CD4-positive, alpha-beta memory T cell (primary cell): ENCODE measurements around the gene KLHDC9. TPM values are rescaled to one million over a fixed set of nuclear protein-coding genes. Genes with fewer than 3 reads are reported as not detected.

Source experiments
- CTCF ChIA-PET: fragments of 350-600 bp; sonication (Branson Sonifier 250); formaldehyde crosslinking; loops from one replicate; lab custom pipeline; 2021; ENCODE audit warnings: inconsistent platforms; ENCODE audit not compliant: partially characterized antibody; lab: Charles Lee
- POLR2A ChIA-PET: fragments of 350-600 bp; sonication (Branson Sonifier 250); formaldehyde crosslinking; loops from one replicate; lab custom pipeline; 2021; ENCODE audit not compliant: partially characterized antibody; lab: Charles Lee
- DNase-seq, 5 donors: peaks; one replicate each; pipeline versions ENCODE4 v3.0.0 to v3.0.0-alpha.2; 2020 to 2022; ENCODE audit warnings: mixed read lengths in 1 of 5
- H3K27ac ChIP-seq: one replicate; pipeline ENCODE4 v1.7.0; 2013; ENCODE audit warnings: low read depth, low read length
- H3K27me3 ChIP-seq: 2 replicates; pipeline ENCODE4 v1.7.0; 2013; ENCODE audit warnings: mild to moderate bottlenecking, low read length, moderate library complexity; ENCODE audit not compliant: insufficient read depth
- H3K36me3 ChIP-seq: 2 replicates; pipeline ENCODE4 v1.7.0; 2013; ENCODE audit warnings: mild to moderate bottlenecking, low read length, moderate library complexity; ENCODE audit not compliant: insufficient read depth
- H3K4me1 ChIP-seq: 2 replicates; pipeline ENCODE4 v1.7.0; 2013; ENCODE audit warnings: mild to moderate bottlenecking, low read length, moderate library complexity; ENCODE audit not compliant: insufficient read depth
- H3K4me3 ChIP-seq, 2 donors: one replicate each; pipeline ENCODE4 v1.7.0; 2013; ENCODE audit warnings: low read length in 2 of 2, mild to moderate bottlenecking in 1 of 2
- H3K9me3 ChIP-seq, 2 donors: one replicate each; pipeline ENCODE4 v1.7.0; 2013; ENCODE audit warnings: low read length in 2 of 2, control low read depth in 1 of 2; ENCODE audit not compliant: control insufficient read depth in 1 of 2
- H3K27ac Mint-ChIP-seq, 7 donors: one replicate each; pipeline ENCODE4 v1.8.0; 2020 to 2021; ENCODE audit warnings: mixed read lengths in 7 of 7, mild to moderate bottlenecking in 6 of 7, inconsistent platforms in 3 of 7, moderate library complexity in 3 of 7
- H3K27me3 Mint-ChIP-seq, 2 donors: one replicate each; pipeline ENCODE4 v1.8.0; 2020 to 2021; ENCODE audit warnings: mixed read lengths in 2 of 2
- H3K36me3 Mint-ChIP-seq, 2 donors: one replicate each; pipeline ENCODE4 v1.8.0; 2020 to 2021; ENCODE audit warnings: mixed read lengths in 2 of 2, inconsistent platforms in 1 of 2, mild to moderate bottlenecking in 1 of 2
- H3K4me1 Mint-ChIP-seq, 4 donors: one replicate each; pipeline ENCODE4 v1.8.0; 2020 to 2021; ENCODE audit warnings: mixed read lengths in 4 of 4, mild to moderate bottlenecking in 1 of 4
- H3K4me3 Mint-ChIP-seq, 8 donors: one replicate each; pipeline ENCODE4 v1.8.0; 2020 to 2021; ENCODE audit warnings: mixed read lengths in 8 of 8, mild to moderate bottlenecking in 7 of 8, moderate library complexity in 6 of 8, inconsistent platforms in 3 of 8
- H3K9me3 Mint-ChIP-seq, 8 donors: one replicate each; pipeline ENCODE4 v1.8.0; 2020 to 2021; ENCODE audit warnings: mixed read lengths in 8 of 8, mild to moderate bottlenecking in 5 of 8, inconsistent platforms in 3 of 8, moderate library complexity in 1 of 8
- intact Hi-C: fragments of 100-400 bp; cut with micrococcal nuclease; formaldehyde crosslinking; loops from one replicate; pipeline ENCODE4 v1.15.1; 2023
- polyA plus RNA-seq, 2 donors: library from polyadenylated mRNA; unstranded; fragments of 300-500 nt; fragmentation: Illumina TruSeq; gene quantifications; one replicate each; pipeline ENCODE4 v1.2.3, GENCODE V29; 2021
- total RNA-seq, 2 experiments: library from RNA; stranded (reverse); gene quantifications; one replicate each; pipeline ENCODE4 v1.2.3, GENCODE V29; 2021

KLHDC9 gene
- total and polyA plus RNA-seq, 4 experiments from 2014 or later, result 0.52 to 2.4 (median 0.60) TPM

- Histone ChIP-seq H3K4me1 (no peaks in the 10 kb centered on the region), H3K27ac (no peak overlapping the region), H3K4me3 (no peak overlapping the region), H3K9me3 (no peaks in the 10 kb centered on the region), H3K27me3 (no peaks in the 10 kb centered on the region), H3K36me3 (no peaks in the 10 kb centered on the region)
- Mint-ChIP-seq H3K4me3 (no peak overlapping the region), H3K36me3 (no peaks in the 10 kb centered on the region), H3K27me3 (no peaks in the 10 kb centered on the region), H3K4me1 (no peaks in the 10 kb centered on the region), H3K27ac (no peak overlapping the region), H3K9me3 (no peaks in the 10 kb centered on the region)
- no peak for DNase-seq
- ChIA-PET POLR2A (interaction anchor here (1.1 kb wide), 1 partner anchor 14 kb away, joined by 3 read pairs; no protein-coding TSS in a partner anchor), CTCF (interaction anchor here (4.2 kb wide), 1 partner anchor 85 kb away, joined by 14 read pairs; no protein-coding TSS in a partner anchor)
- intact Hi-C loops, result no loop called here
Observed at GRCh38 chr1:161082483-161082882, 15.7 kb upstream of the KLHDC9 start.

GRCh38 chr1:161082996-161083747 lies 15.0 kb upstream of the KLHDC9 start:
- H3K36me3 Mint-ChIP-seq, result no peaks in the 10 kb centered on the region
- ChIA-PET POLR2A (no interaction called here), CTCF (interaction anchor here (2.4 to 4.2 kb wide), 2 partner anchors 12 to 85 kb away, joined by 7 to 14 read pairs; no protein-coding TSS in a partner anchor)
- H3K9me3 Mint-ChIP-seq, result no peaks in the 10 kb centered on the region
- intact Hi-C loops, result no loop called here
- Histone ChIP-seq H3K4me3 (no peak overlapping the region), H3K4me1 (no peaks in the 10 kb centered on the region), H3K27ac (no peak overlapping the region), H3K9me3 (no peaks in the 10 kb centered on the region), H3K27me3 (no peaks in the 10 kb centered on the region), H3K36me3 (no peaks in the 10 kb centered on the region)
- H3K4me1 Mint-ChIP-seq, result no peaks in the 10 kb centered on the region
- H3K4me3 Mint-ChIP-seq, result no peak overlapping the region
- no peak for DNase-seq
- peak overlapping the region in 1 of 7 donors; percentile 19 for H3K27ac Mint-ChIP-seq
- H3K27me3 Mint-ChIP-seq, result no peaks in the 10 kb centered on the region

GRCh38 chr1:161083748-161084596 lies 14.2 kb upstream of the KLHDC9 start:
- no peaks in the 10 kb centered on the region for H3K36me3 Mint-ChIP-seq
- peak overlapping the region in 2 of 7 donors; percentile 19 to 47 for H3K27ac Mint-ChIP-seq
- Histone ChIP-seq H3K36me3 (no peaks in the 10 kb centered on the region), H3K4me1 (no peaks in the 10 kb centered on the region), H3K27ac (no peak overlapping the region), H3K4me3 (no peak overlapping the region), H3K9me3 (no peaks in the 10 kb centered on the region), H3K27me3 (no peaks in the 10 kb centered on the region)
- no peaks in the 10 kb centered on the region for H3K9me3 Mint-ChIP-seq
- POLR2A ChIA-PET, result interaction anchor here (0.8 to 1.0 kb wide), 3 partner anchors 13 to 33 kb away, joined by 3 to 4 read pairs (median 3); no protein-coding TSS in a partner anchor
- no peak for DNase-seq
- no peaks in the 10 kb centered on the region for H3K27me3 Mint-ChIP-seq
- H3K4me1 Mint-ChIP-seq, result no peaks in the 10 kb centered on the region
- intact Hi-C loops, result no loop called here
- no peak overlapping the region for H3K4me3 Mint-ChIP-seq
- CTCF ChIA-PET, result interaction anchor here (2.4 kb wide), 1 partner anchor 13 kb away, joined by 7 read pairs; no protein-coding TSS in a partner anchor

- Histone ChIP-seq H3K4me1 (no peaks in the 10 kb centered on the region), H3K27ac (no peak overlapping the region), H3K27me3 (no peaks in the 10 kb centered on the region), H3K36me3 (no peaks in the 10 kb centered on the region), H3K4me3 (no peak overlapping the region), H3K9me3 (no peaks in the 10 kb centered on the region)
- DNase-seq, result no peak
- Mint-ChIP-seq H3K9me3 (no peaks in the 10 kb centered on the region), H3K27me3 (no peaks in the 10 kb centered on the region), H3K36me3 (no peaks in the 10 kb centered on the region), H3K4me3 (no peak overlapping the region), H3K4me1 (no peaks in the 10 kb centered on the region), H3K27ac (peak overlapping the region in 1 of 7 donors; percentile 47)
- ChIA-PET CTCF (interaction anchor here (2.4 to 5.2 kb wide), 2 partner anchors 14 kb away, joined by 7 to 26 read pairs; partner anchors contain the start of gene KLHDC9), POLR2A (interaction anchor here (0.8 to 1.0 kb wide), 3 partner anchors 13 to 33 kb away, joined by 3 to 4 read pairs (median 3); no protein-coding TSS in a partner anchor)
- intact Hi-C loops, result no loop called here
Observed at GRCh38 chr1:161084597-161084988, 13.6 kb upstream of the KLHDC9 start.

GRCh38 chr1:161085165-161085564 lies 13.0 kb upstream of the KLHDC9 start:
- DNase-seq, result no peak
- Histone ChIP-seq H3K27ac (no peak overlapping the region), H3K9me3 (no peaks in the 10 kb centered on the region), H3K4me1 (no peaks in the 10 kb centered on the region), H3K27me3 (no peaks in the 10 kb centered on the region), H3K4me3 (no peak overlapping the region), H3K36me3 (no peaks in the 10 kb centered on the region)
- intact Hi-C loops, result no loop called here
- H3K4me1 Mint-ChIP-seq, result no peaks in the 10 kb centered on the region
- POLR2A ChIA-PET, result interaction anchor here (0.8 to 1.0 kb wide), 2 partner anchors 14 to 32 kb away, joined by 3 read pairs; no protein-coding TSS in a partner anchor
- H3K4me3 Mint-ChIP-seq, result no peak overlapping the region
- H3K27ac Mint-ChIP-seq, result peak overlapping the region in 2 of 7 donors; percentile 17 to 42
- CTCF ChIA-PET, result interaction anchor here (2.4 to 5.2 kb wide), 2 partner anchors 13 to 14 kb away, joined by 7 to 26 read pairs; partner anchors contain the start of gene KLHDC9
- no peaks in the 10 kb centered on the region for H3K27me3 Mint-ChIP-seq
- H3K9me3 Mint-ChIP-seq, result no peaks in the 10 kb centered on the region
- no peaks in the 10 kb centered on the region for H3K36me3 Mint-ChIP-seq

GRCh38 chr1:161086457-161086856 lies 11.7 kb upstream of the KLHDC9 start:
- Histone ChIP-seq H3K4me3 (no peak overlapping the region), H3K4me1 (no peaks in the 10 kb centered on the region), H3K27me3 (no peaks in the 10 kb centered on the region), H3K9me3 (no peaks in the 10 kb centered on the region), H3K36me3 (no peaks in the 10 kb centered on the region), H3K27ac (no peak overlapping the region)
- Mint-ChIP-seq H3K4me3 (no peak overlapping the region), H3K27me3 (no peaks in the 10 kb centered on the region), H3K27ac (peak overlapping the region in 3 of 7 donors; percentile 19 to 55 (median 50)), H3K9me3 (no peaks in the 10 kb centered on the region), H3K36me3 (no peaks in the 10 kb centered on the region), H3K4me1 (peaks cover 0 to 2% (median 0%) of the 10 kb centered on the region in 4 donors)
- CTCF ChIA-PET, result interaction anchor here (0.9 to 5.2 kb wide), 3 partner anchors 12 to 89 kb away, joined by 3 to 26 read pairs (median 3); partner anchors contain the start of gene KLHDC9
- POLR2A ChIA-PET, result interaction anchor here (1.0 kb wide), 1 partner anchor 10 kb away, joined by 4 read pairs; no protein-coding TSS in a partner anchor
- no peak for DNase-seq
- intact Hi-C loops, result no loop called here
